Activated CD4-positive, CD25-positive, alpha-beta regulatory T cell (primary cell): ENCODE results near the gene SV2A.
A peak's percentile ranks its signal among the peaks of the same experiment; 100 is the strongest.
"Not testable (repeated sequence)": the region's sequence is repeated elsewhere in the genome, so short reads cannot be mapped to it uniquely, and the experiment has no call there.

ENCODE experiments used
- DNase-seq, 4 experiments: peaks; one replicate each; lab custom pipeline; 2025; lab: John Stamatoyannopoulos, UW

SV2A gene

DNA sequence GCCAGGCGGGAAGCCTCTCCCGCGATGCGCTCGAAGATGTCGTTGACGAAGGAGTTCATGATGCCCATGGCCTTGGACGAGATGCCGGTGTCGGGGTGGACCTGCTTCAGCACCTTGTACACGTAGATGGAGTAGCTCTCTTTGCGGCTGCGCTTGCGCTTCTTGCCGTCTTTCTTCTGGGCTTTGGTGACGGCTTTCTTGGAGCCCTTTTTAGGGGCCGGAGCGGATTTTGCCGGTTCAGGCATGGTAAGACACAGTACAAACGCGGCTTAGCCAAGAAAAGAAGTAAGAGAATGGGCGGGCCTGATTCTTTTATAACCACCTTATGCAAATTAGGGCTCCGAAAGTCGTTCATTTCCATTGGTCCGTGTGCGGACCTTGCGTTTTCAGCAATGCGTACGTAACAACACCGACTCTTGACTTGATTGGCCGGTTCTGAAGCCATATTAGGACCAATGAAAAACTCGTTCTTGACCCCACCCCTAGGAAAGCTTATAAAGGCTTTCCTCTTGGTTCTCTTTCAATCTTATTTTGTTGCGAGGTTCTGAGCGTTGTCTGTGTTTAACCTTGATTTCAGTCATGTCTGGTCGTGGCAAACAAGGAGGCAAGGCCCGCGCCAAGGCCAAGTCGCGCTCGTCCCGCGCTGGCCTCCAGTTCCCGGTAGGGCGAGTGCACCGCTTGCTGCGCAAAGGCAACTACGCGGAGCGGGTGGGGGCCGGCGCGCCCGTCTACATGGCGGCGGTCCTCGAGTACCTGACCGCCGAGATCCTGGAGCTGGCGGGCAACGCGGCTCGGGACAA is 31.0 kb downstream of the SV2A start:
- DNase-seq = peak; percentile 63 to 78 (median 65)

DNA sequence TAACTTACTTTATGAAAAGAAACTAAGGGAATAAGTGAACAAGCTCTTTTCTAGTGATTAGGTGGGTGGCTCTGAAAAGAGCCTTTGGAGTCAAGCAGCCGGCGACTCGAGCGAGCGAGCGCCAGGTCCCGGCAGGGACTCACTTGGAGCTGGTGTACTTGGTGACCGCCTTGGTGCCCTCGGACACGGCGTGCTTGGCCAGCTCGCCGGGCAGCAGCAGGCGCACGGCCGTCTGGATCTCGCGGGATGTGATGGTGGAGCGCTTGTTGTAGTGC is 31.6 kb downstream of the SV2A start:
- not testable (repeated sequence) for DNase-seq

DNA sequence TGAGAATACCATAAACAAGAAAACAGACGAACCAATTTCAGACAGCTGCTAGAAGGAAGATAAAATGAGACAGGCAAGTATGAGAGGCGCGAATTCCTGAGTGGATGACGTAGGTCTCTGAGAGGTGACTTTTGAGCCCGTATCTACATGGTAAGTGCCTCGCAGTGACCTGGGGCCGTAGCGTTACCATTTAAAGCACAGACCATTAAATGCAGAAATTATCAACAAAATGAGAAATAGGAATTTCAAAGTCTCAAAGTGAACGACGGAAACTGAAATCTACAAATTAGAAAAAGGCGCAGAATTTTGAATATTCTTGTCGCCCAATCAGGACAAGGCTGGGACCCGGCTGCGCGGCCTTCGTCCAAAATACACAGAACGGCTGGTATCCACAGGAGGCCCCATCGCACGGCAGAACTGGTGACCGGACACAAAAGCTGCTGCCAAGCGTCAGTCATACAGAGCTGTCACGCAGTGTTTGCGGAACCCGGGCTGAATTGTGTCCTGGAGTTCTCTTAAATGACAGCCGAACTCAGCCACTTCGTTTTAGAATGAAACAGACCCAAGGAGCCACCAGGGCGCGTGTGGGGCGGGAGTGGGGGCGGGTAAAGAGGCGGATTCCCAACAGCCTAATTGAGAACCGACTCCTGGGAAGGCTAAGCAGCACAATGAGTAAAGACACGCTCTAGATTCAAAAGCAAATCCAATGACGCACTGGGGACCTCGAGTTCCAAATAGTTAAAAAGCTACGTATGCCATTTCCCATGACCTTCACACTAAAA is 32.1 kb downstream of the SV2A start:
- DNase-seq = peak in 3 of 4 experiments; percentile 22 to 32 (median 32)

DNA sequence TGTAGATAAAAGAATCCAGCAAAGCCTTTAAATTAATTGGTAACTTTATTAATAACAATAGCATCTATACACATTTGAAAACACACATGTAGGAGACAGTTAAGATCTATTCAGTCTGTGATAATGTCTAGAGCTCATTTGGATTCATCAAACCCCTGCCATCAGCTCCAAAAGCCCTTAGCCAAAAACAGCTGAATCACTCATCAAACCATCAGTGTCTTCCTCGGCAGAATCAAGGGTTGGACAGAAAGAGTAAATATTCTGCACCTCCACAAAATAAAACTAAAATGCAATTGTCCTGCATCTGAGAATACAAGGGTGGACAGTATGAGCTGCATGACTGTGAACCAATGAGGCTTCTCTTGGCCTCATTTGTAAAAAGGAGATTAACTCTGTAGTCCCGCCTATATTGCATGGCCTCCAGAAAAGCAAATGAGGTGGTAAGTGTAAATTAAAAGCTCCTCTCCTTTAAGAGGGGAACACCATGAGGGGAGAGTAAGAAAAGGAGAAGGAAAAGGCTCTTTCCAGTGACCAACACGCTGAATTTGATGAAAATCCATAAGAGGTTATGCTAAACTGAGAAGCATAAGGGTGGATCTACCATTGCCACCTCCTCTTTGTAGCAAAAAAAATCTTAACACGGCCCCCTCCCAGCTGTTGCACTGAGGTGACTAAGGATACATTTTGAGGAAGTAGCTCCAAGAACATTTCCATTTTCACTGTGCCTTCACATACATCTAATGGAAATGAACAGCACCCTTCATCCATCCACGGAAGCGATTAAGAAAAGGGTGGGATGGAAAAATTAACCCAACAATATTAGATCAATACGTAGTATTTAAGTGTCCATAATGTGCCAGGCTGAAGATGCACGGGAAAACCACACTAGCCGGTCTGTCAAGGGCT is 33.0 kb downstream of the SV2A start:
- no peak for DNase-seq

DNA sequence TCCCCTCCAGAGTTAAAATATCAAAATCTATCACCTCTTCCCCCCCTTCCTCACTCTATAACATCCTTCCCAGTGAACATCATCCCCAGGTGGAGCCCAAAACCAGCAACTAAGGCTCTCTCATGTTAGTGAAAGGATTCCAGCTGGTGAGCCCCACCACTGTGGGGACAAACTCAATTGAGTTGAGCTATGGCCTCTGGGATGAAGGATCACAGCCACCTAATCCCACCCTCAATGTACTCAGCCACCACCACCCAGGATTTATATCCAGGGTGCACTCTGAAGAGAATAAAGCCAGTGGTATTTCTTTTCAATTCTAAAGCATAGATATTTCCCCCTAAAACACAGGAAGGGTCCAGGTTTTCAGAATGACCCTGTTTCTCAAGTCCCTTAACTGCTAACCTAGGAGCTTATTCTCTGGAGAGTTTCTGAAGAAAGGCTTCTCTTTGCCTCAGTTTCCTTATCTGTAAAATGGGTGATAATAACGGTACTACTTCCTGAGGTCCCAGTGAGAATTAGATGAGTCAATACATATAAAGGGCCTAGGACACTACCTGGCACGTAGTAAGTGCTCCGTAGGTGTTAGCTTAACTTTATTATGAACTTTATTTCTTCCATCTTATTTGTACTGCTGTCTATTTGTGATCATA is 33.9 kb downstream of the SV2A start:
- no peak for DNase-seq

DNA sequence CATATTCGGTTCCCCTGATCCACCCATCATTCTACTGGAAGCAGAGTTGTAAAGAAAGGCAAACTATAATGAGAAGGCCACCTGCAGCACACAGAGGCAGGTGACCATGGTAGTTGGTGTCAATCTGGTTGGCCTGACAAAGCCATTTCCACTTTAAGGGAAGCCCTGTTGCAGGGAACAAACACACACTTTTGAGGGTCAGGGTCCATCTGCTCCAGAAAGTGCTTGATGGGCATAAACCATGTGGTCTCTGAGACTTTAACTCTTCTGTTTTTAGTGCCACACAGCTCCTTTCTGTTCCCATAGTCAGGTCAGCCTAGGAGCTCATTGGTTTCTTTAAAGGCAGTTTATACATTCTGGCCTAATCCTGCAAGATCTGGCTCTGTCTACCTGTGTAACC is 35.8 kb downstream of the SV2A start:
- DNase-seq = no peak

DNA sequence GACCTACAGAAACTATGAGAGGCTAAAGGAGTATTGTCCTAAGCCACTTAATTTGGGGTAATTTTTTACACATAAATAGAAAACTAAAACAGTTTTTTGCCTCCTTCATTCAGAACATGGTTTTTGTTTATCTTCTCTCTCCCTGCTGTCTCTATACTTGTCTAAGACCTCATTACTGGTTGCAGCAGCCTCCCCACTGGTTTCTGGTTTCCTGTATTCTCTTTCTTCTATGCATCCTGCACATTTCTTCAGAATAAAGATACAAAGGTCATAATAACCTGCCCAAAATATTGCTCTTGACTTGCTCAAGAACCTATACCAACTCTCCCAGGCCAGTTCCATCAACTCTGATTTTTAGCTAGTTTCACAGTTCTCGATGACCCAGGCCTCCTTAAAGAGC is 38.1 kb downstream of the SV2A start:
- no peak for DNase-seq

DNA sequence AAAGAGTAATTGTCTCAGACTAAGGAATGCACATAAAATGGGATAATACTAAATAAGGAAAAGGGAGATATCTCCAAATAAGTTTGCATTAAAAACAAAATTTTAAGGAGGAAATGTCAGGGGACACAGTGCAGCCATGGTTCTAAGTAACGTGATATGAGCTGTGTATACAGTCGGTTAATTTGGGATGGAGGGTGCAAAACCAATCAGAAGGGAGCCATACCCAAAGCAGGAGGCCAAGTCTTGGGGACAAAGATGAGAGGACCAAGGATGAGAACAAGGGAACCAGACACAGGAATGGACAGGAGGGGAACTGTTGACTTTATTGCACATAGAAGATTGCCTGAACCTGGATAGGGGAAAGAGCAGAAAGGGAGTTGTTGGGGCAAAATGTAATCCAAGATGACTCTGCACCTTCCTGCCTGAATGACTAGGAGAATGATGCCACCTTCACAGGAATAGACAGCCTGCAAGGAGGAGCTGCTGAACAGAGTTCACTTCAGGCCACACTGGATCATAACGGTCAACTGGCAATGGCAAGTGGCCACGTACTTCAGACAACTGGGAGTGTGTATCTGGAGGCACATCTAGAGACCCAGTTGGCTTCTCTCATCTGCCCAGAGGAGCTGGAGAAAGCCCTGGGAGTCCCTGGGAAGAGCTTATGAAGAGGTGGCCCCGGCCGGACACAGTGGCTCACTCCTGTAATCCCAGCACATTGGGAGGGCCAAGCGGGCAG is 40.3 kb downstream of the SV2A start:
- no peak for DNase-seq

DNA sequence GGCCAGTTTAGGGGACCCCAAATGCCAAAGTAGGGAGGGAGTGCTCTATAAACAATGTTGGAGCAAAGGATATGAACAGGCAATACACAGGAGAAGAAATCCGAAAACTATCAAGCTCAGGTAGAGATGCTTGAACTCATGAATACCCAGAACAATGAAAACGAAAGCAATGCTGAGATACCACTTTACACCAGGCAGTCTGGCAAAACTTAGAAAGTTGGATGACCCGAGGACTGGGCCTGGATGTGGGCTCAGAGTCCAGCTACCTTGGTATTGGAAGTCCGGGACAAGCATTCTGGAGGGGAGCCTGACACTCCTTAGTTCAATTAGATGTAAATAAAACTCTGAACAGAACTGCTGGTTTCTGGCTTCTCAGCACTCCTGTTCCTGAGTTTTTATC is 44.6 kb downstream of the SV2A start:
- DNase-seq = not testable (repeated sequence)

DNA sequence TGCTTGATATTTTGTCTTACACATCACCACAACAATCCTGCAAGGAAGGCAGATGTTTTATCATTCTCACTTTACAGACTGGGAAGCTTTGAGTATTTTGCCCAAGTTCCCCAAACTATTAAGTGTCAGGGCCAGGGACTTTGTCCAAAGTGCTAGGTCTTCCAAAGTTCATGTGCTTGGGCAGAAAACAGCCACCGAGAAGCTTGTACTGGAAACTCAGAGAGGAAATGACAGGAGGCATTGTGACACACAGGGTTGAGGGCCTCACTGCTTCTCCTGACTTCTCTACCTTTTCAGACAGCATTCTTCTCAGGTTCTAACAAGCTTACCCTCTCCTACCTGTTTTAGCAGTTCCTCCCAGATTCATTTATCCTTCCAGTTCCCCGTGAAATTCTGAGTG is 50.8 kb downstream of the SV2A start:
- DNase-seq = not testable (repeated sequence)

DNA sequence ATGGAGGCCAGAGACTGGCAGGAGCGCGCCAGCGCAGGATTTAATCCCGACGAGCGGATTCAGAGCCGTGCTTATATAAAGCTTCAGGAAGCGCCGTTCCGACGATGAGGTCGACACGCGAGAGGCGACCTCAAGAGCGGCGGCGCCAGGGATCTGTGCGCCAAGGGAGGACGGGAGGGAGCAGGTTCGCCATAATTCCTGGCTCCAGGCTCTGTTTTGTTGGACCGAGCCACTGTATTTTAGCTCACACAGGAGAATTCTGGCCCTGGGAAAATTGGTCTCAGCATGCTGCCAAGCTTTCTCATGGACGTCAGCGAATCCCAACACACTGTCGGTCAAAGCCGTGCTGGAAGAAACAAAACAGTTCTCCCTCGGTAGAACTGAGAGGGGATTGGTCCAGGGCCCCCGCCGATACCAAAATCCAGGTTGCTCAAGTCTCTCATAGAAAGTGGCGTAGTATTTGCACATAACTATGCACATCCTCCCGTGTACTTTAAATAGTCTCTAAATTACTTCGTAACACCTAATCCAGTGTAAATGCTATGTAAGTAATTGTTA is 56.1 kb downstream of the SV2A start:
- DNase-seq = not testable (repeated sequence)

DNA sequence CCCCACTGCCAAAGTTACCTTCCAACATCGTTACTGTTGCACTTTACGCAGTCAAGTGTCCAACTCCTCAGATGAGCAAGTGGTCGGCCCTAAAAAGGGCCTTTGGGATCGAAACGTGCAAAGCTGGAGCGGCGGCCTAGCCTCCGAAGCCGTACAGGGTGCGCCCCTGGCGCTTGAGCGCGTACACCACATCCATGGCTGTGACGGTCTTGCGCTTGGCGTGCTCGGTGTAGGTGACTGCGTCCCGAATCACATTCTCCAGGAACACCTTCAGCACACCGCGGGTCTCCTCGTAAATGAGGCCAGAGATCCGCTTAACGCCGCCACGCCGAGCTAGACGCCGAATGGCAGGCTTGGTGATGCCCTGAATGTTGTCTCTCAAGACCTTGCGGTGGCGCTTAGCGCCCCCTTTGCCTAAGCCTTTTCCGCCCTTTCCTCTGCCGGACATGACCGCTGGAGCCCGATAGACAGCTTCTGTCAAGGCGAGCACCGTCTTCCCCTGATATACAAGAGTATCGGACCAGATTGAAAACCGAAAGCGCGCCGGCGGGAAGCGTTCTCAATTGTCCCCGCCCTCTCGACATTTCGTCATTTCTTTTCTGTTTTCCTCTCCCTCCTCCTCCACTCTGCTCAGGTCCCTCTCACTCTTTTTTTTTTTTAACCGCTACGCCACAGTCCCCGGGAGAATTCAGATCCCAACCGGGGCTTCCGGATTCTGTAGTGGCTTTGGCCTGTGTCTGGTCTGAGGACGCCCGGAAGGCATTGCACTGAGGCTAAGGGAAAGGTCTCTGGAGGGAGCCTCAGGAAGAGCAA is 56.8 kb downstream of the SV2A start:
- not testable (repeated sequence) for DNase-seq

DNA sequence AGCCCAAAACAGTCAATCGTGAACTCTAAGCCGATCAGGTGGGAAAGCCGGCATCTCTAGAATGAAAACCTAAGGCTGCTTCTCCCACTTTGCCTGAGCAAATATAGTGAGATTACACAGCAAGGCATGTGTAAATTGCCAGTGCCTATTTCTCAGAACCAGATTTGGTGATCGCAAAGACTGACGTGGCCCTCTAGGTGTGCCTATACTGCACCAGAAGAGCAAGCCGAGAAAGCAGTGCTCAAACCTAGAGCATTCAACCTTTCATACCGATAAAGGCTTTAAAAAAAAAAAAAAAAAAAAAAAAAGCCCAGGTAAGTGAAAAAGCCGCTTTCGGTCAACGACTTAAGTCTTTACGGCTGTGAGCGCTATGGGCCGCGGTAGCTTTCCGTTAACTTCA is 57.4 kb downstream of the SV2A start:
- DNase-seq = not testable (repeated sequence)
